GM18507 (cell line): ENCODE data around the gene PSMC2.
A peak's percentile ranks its signal among the peaks of the same experiment; 100 is the strongest.

Experiments
- DNase-seq: peaks from one replicate; pipeline ENCODE4 v3.0.0; 2011; ENCODE audit warnings: low read depth; ENCODE audit not compliant: insufficient read length; ENCODE audit errors: extremely low spot score
- FAIRE-seq: peaks from 2 replicates; lab custom pipeline; 2011; peaks lifted over from hg19 to GRCh38; lab: Jason Lieb, UNC

PSMC2 gene

GRCh38 chr7:103347507-103348267, at the start of gene PSMC2:
PSMC2 (plus strand) TSS chr7:103347643; CDS start chr7:103347712, 69 bp downstream.
- peak; percentile 66 for DNase-seq
- peak; percentile 75 for FAIRE-seq

GRCh38 chr7:103297837-103298179, 49.6 kb upstream of the PSMC2 start:
- no peak for DNase-seq
- no peak for FAIRE-seq

DNA sequence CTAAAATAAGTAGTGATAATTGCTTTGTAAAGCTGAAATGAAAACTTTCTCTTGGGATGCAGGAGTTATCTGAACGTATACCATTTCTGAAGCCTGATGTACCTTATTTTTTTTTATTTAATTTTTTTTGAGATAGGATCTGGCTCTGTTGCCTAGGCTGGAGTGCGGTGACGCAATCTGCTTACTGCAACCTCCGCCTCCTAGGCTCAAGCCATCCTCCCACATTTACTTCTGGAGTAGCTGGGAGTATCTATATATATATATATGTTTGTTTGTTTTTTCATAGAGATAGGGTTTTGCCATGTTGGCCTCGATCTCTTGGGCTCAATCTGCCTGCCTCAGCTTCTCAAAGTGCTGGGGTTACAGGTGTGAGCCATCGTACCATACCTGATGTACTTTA, 47.8 kb upstream of the PSMC2 start:
- DNase-seq: no peak
- no peak for FAIRE-seq

- DNase-seq: no peak
These were observed 46.0 kb upstream of the PSMC2 start for GRCh38 chr7:103301441-103301840.

GRCh38 chr7:103307503-103308231, 39.8 kb upstream of the PSMC2 start:
- DNase-seq (no peak), FAIRE-seq (peak; percentile 56)

More at GRCh38 chr7:103301441-103301840, 46.0 kb upstream of the PSMC2 start:
- no peak for FAIRE-seq

DNA sequence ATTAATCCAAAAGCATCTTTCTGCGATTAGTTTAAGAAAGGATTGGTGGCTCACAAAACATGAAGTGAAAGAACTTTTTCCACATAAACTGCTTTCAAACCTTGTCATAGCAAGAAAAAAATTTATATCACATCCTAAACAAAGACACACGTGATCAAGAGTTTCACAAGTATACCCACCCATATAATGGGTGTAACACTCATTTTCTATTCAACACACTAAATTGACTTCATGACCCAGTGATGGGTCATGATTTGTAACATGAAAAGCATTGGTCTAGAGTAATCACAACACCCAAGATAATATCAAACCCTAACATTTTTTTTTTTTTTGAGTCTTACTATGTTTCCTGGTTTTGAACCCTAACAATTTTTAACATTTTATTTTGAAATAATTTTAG, 32.6 kb upstream of the PSMC2 start:
- no peak for FAIRE-seq
- DNase-seq: no peak

DNA sequence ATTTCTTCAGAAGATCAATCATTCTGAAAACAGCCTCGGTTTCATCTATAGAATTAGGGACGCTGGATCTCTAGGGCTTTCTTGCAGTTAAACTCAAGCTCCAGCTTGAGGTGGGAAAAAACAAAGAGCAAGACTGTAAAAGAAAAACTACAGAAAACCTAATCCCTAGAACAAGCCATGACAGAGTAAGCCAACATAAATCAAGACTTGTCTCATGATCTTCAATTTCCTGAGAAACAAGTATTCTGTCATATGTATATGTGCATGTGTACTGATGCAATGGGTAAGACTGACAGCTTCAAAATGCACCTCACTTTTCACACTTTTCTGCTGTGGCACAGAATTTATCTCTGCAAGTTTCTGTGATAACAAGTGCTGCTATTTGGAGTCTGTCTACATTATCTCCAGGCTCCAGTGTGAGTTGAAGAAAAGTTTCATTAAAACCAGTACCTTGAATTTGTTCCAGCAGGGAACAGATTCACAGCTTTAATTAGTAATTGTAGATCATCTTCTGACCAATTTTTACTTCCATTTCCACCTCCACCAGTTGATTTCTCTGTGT, 31.0 kb upstream of the PSMC2 start:
- DNase-seq: no peak
- FAIRE-seq: no peak

- DNase-seq (no peak), FAIRE-seq (no peak)
These were observed 30.4 kb upstream of the PSMC2 start for GRCh38 chr7:103317009-103317408.

DNA sequence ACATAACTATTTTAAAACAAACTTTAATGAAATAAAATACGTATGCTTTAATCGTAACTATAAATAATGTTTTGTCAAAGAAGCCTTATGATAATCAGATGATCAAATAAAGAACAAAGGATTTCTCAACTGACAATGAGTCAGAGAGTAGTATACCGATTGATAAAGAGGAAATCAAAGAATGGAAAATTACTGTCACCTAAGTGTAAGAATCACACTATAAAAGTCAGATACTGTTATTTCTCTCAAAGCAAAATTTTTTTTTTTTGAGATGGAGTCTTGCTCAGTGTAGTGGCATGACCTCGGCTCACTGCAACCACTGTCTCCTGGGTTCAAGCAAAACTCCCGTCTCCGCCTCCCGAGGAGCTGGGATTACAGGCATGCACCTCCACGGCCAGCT, 21.7 kb upstream of the PSMC2 start:
- DNase-seq (no peak), FAIRE-seq (no peak)

DNA sequence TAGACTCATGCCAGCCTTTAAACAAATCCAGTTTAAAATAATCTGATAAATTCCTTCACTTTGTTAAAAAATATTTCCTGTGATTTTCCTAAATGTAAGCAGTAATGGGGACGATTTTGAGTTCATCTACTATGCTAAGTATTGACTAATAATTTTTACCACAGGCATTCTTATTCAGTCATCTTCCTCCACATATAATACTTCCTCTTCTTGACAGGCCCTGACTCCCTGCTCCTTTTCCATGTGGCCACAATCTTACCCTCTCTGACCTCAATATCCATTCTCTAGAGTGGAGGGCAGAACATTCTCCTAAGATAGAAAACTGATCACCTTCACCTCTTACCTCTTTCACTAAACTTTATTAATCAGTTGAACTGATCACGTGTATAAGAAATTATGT, 10.7 kb upstream of the PSMC2 start:
- FAIRE-seq (no peak), DNase-seq (no peak)

DNA sequence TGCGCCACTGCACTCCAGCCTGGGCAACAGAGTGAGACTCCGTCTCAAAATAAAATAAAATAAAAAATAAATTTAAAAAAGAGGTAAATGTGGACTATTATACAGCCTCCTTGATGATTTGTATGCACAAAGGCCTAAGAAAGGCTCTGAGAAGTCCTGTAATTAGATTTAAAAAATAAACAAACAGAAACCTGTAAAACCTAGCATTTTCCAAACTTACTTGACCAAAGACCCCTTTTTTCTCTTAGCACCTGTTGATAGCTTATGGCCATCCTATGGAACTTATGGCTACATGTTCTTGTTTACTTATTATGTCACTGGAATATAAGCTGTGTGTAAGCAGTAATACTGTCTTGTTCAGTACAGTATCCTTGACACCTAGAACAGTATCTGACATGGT, 8.6 kb upstream of the PSMC2 start:
- FAIRE-seq (no peak), DNase-seq (no peak)

DNA sequence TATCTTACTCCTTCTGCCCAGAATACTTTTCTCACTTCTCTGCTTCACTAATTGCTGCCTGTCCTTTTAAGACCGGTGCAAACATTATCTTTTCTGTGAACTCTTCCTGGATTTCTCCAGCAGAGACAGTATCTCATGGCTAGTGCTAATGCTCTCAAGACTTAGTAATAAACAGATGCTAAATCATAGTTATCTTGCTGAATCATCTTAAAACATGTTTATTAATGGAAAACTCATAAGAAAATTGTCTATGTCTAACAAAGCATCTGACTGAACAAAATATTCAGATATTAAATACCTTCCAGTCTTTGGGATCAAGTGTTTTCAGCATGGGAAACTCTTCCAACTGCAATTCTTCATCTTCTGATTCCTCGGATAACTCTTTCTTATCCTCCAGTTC, 6.0 kb upstream of the PSMC2 start:
- DNase-seq: no peak
- no peak for FAIRE-seq

DNA sequence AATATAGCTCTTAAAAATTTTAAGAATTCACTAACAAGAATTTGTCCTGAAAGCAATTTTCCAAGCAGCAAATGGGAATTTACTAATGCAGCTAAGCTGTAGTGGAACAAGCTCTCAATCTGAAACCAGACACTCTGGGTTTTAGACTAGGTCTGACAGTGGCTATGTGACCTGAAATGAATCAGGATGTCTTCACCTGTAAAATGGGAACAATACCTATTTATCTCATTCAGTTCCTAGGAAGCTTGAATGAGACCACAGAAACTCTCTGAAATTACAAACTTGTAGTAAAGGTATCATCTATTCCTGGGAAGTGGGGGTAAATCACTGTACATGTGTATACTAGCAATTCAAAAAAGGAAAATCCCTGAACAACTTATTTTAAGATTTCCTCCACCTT, 4.1 kb upstream of the PSMC2 start:
- FAIRE-seq (no peak), DNase-seq (no peak)

DNA sequence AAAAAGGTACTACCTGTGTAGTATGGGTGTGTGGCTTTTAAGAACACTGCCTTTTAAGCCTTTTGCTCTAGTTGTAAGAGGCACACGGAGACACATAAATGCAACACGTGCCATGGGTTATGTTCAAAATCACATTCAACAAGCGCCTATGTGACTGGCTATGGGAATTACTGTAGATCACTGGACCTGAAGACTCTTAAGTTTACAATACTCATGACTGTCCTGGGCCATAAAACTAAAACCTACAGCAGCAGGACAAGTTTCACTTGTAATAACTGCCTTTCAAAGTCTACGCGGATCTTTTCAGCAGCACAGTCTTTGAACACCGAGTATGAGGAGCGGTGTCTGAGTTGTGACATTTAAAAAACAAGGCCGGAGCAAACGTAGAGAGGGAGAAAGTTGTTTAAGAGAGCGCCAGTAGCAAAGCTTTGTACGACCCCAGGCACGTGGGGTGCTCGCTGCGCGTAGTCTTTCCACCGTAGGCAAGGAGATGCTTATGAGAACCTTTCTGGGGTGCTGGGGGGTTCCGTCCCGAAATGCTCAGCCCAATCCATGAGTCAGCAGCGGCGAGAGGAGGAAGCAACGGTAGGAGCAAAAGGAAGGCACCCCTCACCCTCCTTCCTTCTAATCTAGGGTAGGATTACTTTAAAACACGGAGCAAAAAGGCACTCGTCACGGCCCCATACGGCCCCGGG, 3.5 kb upstream of the PSMC2 start:
- no peak for DNase-seq
- peak; percentile 5 for FAIRE-seq

DNA sequence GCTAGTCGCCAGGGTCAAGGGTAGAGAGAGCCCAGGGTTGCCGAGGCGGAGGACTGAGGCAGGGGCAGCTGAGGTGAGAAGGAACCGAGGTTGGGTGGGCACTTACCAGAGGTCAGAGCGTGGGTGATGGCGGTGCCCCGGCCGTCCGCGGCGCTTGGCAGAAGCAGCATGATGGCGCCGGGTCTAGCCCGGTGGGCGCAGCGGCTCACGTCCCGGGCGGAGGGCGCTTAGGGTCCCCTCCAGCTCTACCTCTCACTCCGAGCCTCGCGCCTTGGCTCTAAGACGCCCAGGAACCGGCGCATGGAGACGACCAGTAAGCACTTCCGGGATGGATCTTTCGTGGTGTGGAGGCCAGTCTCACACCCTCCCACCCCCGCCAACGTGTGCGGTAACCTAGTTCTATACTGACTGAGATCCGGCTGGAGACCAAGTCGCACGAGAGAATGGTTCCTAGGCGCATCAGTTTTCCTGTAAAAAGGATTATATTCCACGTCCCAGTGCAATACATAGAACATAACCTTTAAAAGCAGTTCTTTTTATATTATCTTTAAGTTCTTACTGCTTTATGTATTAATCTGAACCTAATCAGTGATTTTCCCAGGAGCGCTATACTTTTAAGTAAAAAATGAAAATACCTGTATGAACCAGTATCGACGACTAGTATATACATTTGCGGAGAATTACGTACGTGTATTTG, 2.8 kb upstream of the PSMC2 start, which contains the start of gene DNAJC2:
Gene DNAJC2, minus strand, starts transcription at position 315 of the 697 bp plus-strand sequence. Its CDS starts 145 bp downstream, at position 170.
- peak; percentile 75 for DNase-seq
- FAIRE-seq: peak; percentile 90

DNA sequence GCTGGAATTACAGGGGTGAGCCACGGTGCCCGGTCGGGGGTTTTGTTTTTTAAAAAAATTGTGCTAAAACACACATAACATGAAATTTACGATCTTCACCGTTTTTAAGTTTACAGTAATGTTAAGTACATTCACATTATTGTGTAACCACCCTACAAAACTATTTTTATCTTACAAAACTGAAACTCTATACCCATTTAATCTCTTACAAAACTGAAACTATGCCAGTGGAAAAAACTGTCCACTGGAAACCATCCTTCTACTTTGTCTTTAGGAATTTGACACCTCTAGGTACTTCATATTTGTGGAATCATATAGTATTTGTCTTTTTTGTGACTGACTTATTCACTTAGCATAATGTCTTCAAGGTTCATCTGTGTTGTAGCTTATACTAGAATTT, 1.0 kb upstream of the PSMC2 start:
- FAIRE-seq: no peak
- no peak for DNase-seq

- FAIRE-seq: no peak
- DNase-seq: no peak
These were observed 1.0 kb downstream of the PSMC2 start for GRCh38 chr7:103348452-103348851.

- DNase-seq: no peak
- no peak for FAIRE-seq
These were observed 1.5 kb downstream of the PSMC2 start for GRCh38 chr7:103348959-103349358.

DNA sequence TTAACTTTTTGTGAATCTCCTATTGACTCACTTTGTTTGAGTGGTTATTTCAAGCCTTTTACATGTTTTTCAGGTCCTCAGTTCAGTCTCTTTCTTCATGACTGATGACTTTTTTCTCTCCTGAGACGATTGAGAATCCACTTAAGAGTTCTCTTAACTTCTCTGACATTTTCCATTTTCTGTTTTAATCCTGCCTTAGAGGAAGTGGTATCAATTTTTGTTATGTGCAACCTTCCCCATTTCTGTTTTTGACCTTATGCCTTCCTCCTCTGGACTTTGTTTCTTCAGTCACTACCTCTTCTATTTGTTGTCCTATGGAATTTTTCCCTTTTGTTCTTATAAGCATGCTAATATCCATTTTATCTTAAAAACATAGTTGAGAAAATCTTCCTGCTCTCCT, 2.4 kb downstream of the PSMC2 start:
- DNase-seq (no peak), FAIRE-seq (no peak)

DNA sequence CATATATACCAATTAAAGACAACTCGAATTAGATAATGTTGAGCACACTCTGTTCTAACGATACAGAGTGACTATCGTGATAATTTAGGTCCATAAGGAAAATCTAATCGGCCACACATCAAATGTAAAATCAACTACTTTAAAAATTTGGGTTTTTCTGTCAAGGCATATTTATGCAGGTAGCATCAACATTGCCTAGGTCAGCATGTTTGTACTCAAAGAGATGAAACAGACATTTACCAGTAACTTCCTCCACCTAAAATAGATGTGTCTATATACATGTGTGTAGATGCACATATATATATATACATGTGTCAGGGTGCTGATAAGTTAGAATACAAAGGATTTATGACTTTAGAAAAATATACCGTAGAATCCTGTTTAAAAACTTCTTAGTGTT, 22.0 kb downstream of the PSMC2 start:
- FAIRE-seq: no peak
- DNase-seq: no peak
